Lung (tissue), 12 donors: ENCODE data around the gene UBASH3B. TPM values are rescaled to one million over a fixed set of nuclear protein-coding genes. Genes with fewer than 3 reads are reported as not detected.
A peak's percentile ranks its signal among the peaks of the same experiment; 100 is the strongest.

Source experiments
- ATAC-seq: fragments of 200-7000 bp; cut with Tn5 transposase; one replicate; pipeline ENCODE4 v1.9.1; 2020; ENCODE audit warnings: moderate number of reproducible peaks; ENCODE audit not compliant: insufficient read depth, low FRiP score
- DNase-seq, 3 donors: peaks; one replicate each; pipeline ENCODE4 v3.0.0-alpha.2; 2013 to 2017
- H3K27ac ChIP-seq, 2 donors: one replicate each; pipeline ENCODE4 v1.5.1; 2013; ENCODE audit warnings: mild to moderate bottlenecking in 2 of 2, moderate library complexity in 2 of 2, control low read depth in 1 of 2, inconsistent platforms in 1 of 2, low read depth in 1 of 2, low read length in 1 of 2
- H3K27me3 ChIP-seq, 3 donors: one replicate each; pipeline ENCODE4 v1.5.1; 2013; ENCODE audit warnings: low read length in 2 of 3; ENCODE audit not compliant: control insufficient read depth in 3 of 3, insufficient read depth in 3 of 3
- H3K36me3 ChIP-seq, 4 donors: one replicate each; pipeline ENCODE4 v1.5.1; 2013; ENCODE audit warnings: low read length in 4 of 4, mild to moderate bottlenecking in 1 of 4, moderate library complexity in 1 of 4; ENCODE audit not compliant: control insufficient read depth in 4 of 4, insufficient read depth in 4 of 4
- H3K4me1 ChIP-seq, 5 donors: one replicate each; pipeline ENCODE4 v1.5.1; 2013; ENCODE audit warnings: low read length in 5 of 5, mild to moderate bottlenecking in 2 of 5, moderate library complexity in 1 of 5; ENCODE audit not compliant: control insufficient read depth in 5 of 5, insufficient read depth in 5 of 5
- H3K4me3 ChIP-seq: one replicate; pipeline ENCODE4 v1.5.1; 2013; ENCODE audit warnings: mild to moderate bottlenecking, control low read depth, moderate library complexity
- H3K9ac ChIP-seq, 2 donors: one replicate each; pipeline ENCODE4 v1.5.1; 2013; ENCODE audit warnings: low read length in 2 of 2, control low read depth in 1 of 2; ENCODE audit not compliant: insufficient read depth in 1 of 2
- H3K9me3 ChIP-seq, 4 donors: one replicate each; pipeline ENCODE4 v1.5.1; 2013; ENCODE audit warnings: low read length in 3 of 4, mild to moderate bottlenecking in 1 of 4, moderate library complexity in 1 of 4; ENCODE audit not compliant: control insufficient read depth in 4 of 4, insufficient read depth in 3 of 4
- WGBS, 2 donors: extraction: QIAGEN DNeasy Blood & Tissue Kit; methylation state at CpG; one replicate each; pipeline ENCODE4 v1.1.7; 2013; 5-methylcytosine and 5-hydroxymethylcytosine counted together
- polyA plus RNA-seq, 2 donors: library from polyadenylated mRNA; stranded (reverse); fragments of 200-250 nt; gene quantifications; one replicate each; pipeline ENCODE4 v1.2.1, GENCODE V29; 2013
- total RNA-seq, 2 donors: library from RNA; depleted of rRNA in 1 of 2; stranded (reverse); fragments of >200 nt in 1 of 2; gene quantifications; one replicate each; pipeline ENCODE4 v1.2.1, GENCODE V29; 2014 to 2021
- TF ChIP-seq, protein P1 (sequence below): IDR thresholded peaks from 2 replicates; pipeline ENCODE4 v1.5.1; 2012; ENCODE audit warnings: mild to moderate bottlenecking; ENCODE audit errors: control extremely low read depth, extremely low read depth
- donor health status: control.
- donor health status: control.
- donor health status: Bipolar disorder and iron deficiency.
- donor health status: healthy.
- donor health status: DM: yes; HTN: yes; CAD: no.

UBASH3B gene
- total and polyA plus RNA-seq, 4 donors: 5.8 to 51.2 (median 12.4) TPM

DNA sequence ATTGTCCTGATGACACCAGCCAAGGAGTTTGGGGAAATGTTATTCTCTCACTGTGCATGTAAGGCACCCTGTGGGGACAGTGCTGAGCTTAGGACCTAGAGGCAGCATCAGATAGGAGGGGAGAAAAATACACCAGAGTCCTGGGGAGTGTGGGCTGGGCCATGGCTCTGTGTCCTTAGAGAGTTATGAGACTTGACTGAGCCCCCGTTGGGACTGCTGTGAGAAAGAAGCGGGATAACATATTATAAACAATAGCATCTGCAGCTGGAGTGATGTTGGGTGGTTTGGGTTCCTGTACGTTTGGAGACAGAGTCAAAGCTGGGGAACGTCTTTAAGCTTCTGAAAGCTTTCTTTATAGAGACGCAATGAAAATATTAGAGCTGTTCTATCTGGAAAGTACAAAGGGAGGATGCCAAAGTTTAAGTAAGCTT lies 91.8 kb downstream of the UBASH3B start:
- Histone ChIP-seq H3K27me3 (no peaks in the 10 kb centered on the region), H3K27ac (no peak overlapping the region), H3K36me3 (no peaks in the 10 kb centered on the region), H3K9me3 (peaks cover 0 to 3% (median 0%) of the 10 kb centered on the region in 4 donors), H3K9ac (no peak overlapping the region), H3K4me3 (no peak overlapping the region), H3K4me1 (peaks cover 0 to 31% (median 9%) of the 10 kb centered on the region in 5 donors)
- WGBS, 2 donors: 55 to 60% methylated on average over 5 of the region's 5 CpGs
- TF ChIP-seq, protein P1, sequence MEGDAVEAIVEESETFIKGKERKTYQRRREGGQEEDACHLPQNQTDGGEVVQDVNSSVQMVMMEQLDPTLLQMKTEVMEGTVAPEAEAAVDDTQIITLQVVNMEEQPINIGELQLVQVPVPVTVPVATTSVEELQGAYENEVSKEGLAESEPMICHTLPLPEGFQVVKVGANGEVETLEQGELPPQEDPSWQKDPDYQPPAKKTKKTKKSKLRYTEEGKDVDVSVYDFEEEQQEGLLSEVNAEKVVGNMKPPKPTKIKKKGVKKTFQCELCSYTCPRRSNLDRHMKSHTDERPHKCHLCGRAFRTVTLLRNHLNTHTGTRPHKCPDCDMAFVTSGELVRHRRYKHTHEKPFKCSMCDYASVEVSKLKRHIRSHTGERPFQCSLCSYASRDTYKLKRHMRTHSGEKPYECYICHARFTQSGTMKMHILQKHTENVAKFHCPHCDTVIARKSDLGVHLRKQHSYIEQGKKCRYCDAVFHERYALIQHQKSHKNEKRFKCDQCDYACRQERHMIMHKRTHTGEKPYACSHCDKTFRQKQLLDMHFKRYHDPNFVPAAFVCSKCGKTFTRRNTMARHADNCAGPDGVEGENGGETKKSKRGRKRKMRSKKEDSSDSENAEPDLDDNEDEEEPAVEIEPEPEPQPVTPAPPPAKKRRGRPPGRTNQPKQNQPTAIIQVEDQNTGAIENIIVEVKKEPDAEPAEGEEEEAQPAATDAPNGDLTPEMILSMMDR: no peak
- ATAC-seq (no peak), DNase-seq (peak in 1 of 3 donors; percentile 33)

DNA sequence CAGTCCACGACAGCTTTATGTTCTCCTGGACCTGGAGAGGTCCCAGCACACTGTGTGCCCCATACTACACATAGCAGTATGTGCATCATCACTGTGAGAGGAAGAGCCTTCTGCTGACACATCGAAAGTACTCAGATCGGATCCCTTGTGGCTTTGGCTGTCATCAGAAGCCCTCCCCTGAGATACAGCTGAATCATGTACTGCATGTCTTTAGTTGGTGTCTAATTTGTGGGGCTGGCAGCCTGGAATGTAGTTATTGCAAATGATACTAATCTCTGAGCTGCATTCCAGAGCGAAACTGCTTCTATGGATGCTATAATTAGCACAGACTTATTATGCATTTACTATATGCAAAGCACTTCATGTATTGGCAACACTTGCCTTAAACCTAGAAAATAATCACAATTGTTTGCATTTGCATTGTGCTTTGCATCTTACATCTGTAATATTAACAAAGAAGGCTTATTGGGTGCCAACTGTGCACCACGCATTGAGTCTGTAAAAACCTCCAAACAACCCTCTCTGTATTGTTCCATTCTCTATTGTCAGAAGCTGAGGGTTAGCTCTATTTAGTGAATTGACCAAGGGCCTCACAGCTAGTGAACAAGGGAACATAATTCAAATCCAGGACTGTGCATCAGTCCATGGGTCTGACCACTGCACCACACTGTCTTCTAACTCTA lies 93.6 kb downstream of the UBASH3B start:
- ATAC-seq (peak; percentile 69), DNase-seq (peak; percentile 39 to 60 (median 56))
- Histone ChIP-seq H3K9ac (no peak overlapping the region), H3K36me3 (no peaks in the 10 kb centered on the region), H3K27ac (no peak overlapping the region), H3K27me3 (no peaks in the 10 kb centered on the region), H3K9me3 (peaks cover 0 to 3% (median 0%) of the 10 kb centered on the region in 4 donors), H3K4me1 (peaks cover 0 to 27% (median 8%) of the 10 kb centered on the region in 5 donors), H3K4me3 (no peak overlapping the region)
- TF ChIP-seq, protein P1: no peak
- 42 to 52% methylated on average over 5 of the region's 5 CpGs for WGBS, 2 donors

DNA sequence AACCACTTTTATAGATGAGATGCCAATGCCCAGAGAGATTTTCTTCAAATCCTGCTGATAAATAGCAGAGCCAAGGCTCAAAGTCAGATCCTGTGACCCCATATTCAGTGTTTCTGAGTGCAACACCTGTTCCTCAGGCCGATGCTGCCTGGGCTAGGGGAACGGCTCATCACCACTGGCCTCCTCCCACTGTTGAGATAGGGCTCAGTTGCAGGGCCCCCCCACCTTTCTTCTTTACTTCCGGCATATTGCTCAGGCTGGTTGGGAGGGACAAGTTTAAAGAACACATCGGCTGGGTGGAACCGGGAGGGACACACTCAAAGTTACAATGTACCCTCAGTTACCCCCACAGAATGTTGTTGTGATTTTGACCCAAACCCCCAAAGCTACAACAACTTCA lies 94.5 kb downstream of the UBASH3B start:
- DNase-seq: no peak
- ATAC-seq: no peak
- Histone ChIP-seq H3K9me3 (no peaks in the 10 kb centered on the region), H3K36me3 (no peaks in the 10 kb centered on the region), H3K9ac (no peak overlapping the region), H3K4me3 (no peak overlapping the region), H3K27me3 (no peaks in the 10 kb centered on the region), H3K27ac (no peak overlapping the region), H3K4me1 (peaks cover 0 to 27% (median 6%) of the 10 kb centered on the region in 5 donors)
- TF ChIP-seq, protein P1: no peak
- WGBS, 2 donors: 88 to 90% methylated on average over 5 of the region's 5 CpGs
